Heart left ventricle (tissue), 13 donors: Measurements from ENCODE around the gene TACC2.

Source experiments
- CTCF ChIP-seq, 12 donors: fragments of 200-600 bp; sonication (generic) in 4 of 12; IDR thresholded peaks; one replicate each; pipeline versions ENCODE4 v1.5.0 to v1.8.0; 2018 to 2022; ENCODE audit warnings: antibody characterized with exemption in 12 of 12, mild to moderate bottlenecking in 5 of 12
- POLR2A ChIP-seq, 2 donors: fragments of 450-650 bp; IDR thresholded peaks; one replicate each; pipeline ENCODE4 v1.6.1; 2017; ENCODE audit warnings: antibody characterized with exemption in 2 of 2, mild to moderate bottlenecking in 2 of 2, moderate library complexity in 2 of 2
- donor health status: ischemic (EF 13 %, LVEDD 7.1; RV severe dilation, severe dysfunction).
- donor health status: DM: no; HTN: yes; CAD: no.
- donor health status: DM: no; HTN: no; CAD: no.
- donor health status: ischemic (EF 25% LVEDD 6.9; RV normal size, moderate dysfunction).
- donor health status: ischemic (EF 25% LVEDD 5.7; RV mildly dilated, moderate dysfunction).
- donor health status: ischemic (EF 35%, LVEDD 5.7; RV mildly dilated, moderate dysfunction).
- donor health status: nonischemic (EF 11% LVEDD 7.7; RV severe dilation, severe dysfunction).
- donor health status: DM: yes; HTN: yes; CAD: no.
- donor health status: PGD.
- donor health status: ischemic (EF 29% LVEDD 5.4; RV normal size, mild dysfunction).
- donor health status: nonischemic (EF 23%, LVEDD 6.1; RV moderate dilation, normal function).

GRCh38 chr10:122210481-122211265, 221.7 kb downstream of the TACC2 start:
- TF ChIP-seq CTCF (IDR thresholded peaks at IDR 0.05) = no peak
- TF ChIP-seq POLR2A (IDR thresholded peaks at IDR 0.05) = no peak
